Natural killer cell treated with Interleukin-12 subunit alpha and Interleukin-12 subunit beta and Interleukin-15 and Interleukin-18, amount 100 ng/mL, for 72 hours (primary cell): ENCODE results near the gene TRIM29. TPM values are rescaled to one million over a fixed set of nuclear protein-coding genes. Genes with fewer than 3 reads are reported as not detected.

Experiments used
- ATAC-seq, 2 donors: fragments of 150-1000 bp; cut with Tn5 transposase in 1 of 2; sonication (Bioruptor Pico), chemical (Tn5 transposase) in 1 of 2; 2 replicates each; pipeline ENCODE4 v1.10.0; 2021
- DNase-seq: peaks from one replicate; pipeline ENCODE4 v3.0.0; 2022; ENCODE audit warnings: low spot score
- H3K27ac Mint-ChIP-seq, 2 donors: 1 replicate in 1 of 2; 2 replicates in 1 of 2; pipeline ENCODE4 v1.8.0; 2022; ENCODE audit warnings: mixed read lengths in 2 of 2, mild to moderate bottlenecking in 1 of 2, moderate library complexity in 1 of 2
- H3K27me3 Mint-ChIP-seq, 2 donors: 1 replicate in 1 of 2; 2 replicates in 1 of 2; pipeline ENCODE4 v1.8.0; 2022; ENCODE audit warnings: mixed read lengths in 2 of 2
- H3K36me3 Mint-ChIP-seq: one replicate; pipeline ENCODE4 v1.8.0; 2022; ENCODE audit warnings: mixed read lengths
- H3K4me1 Mint-ChIP-seq, 2 donors: 1 replicate in 1 of 2; 2 replicates in 1 of 2; pipeline ENCODE4 v1.8.0; 2022; ENCODE audit warnings: low read depth in 2 of 2, mixed read lengths in 2 of 2, mild to moderate bottlenecking in 1 of 2
- H3K4me3 Mint-ChIP-seq: one replicate; pipeline ENCODE4 v1.8.0; 2022; ENCODE audit warnings: mixed read lengths
- H3K9me3 Mint-ChIP-seq: 2 replicates; pipeline ENCODE4 v1.8.0; 2022; ENCODE audit warnings: mixed read lengths
- total RNA-seq, 2 donors: library from RNA; stranded (reverse); gene quantifications; one replicate each; pipeline ENCODE4 v1.2.3, GENCODE V29; 2022

TRIM29 gene
- total RNA-seq, 2 donors from 2014 or later: not detected

- no peak for ATAC-seq
- peaks cover 8 to 18% of the 10 kb centered on the region in 2 donors for H3K27me3 Mint-ChIP-seq
- H3K9me3 Mint-ChIP-seq: no peaks in the 10 kb centered on the region
- no peaks in the 10 kb centered on the region for H3K36me3 Mint-ChIP-seq
- no peak overlapping the region for H3K27ac Mint-ChIP-seq
- H3K4me3 Mint-ChIP-seq: no peak overlapping the region
- DNase-seq: no peak
- H3K4me1 Mint-ChIP-seq: no peaks in the 10 kb centered on the region
These were observed 25.6 kb downstream of the TRIM29 start for GRCh38 chr11:120112174-120112796.

GRCh38 chr11:120109531-120109930 is 28.4 kb downstream of the TRIM29 start:
- Mint-ChIP-seq H3K27me3 (peaks cover 8 to 18% of the 10 kb centered on the region in 2 donors), H3K27ac (no peak overlapping the region), H3K9me3 (no peaks in the 10 kb centered on the region), H3K36me3 (no peaks in the 10 kb centered on the region), H3K4me1 (no peaks in the 10 kb centered on the region), H3K4me3 (no peak overlapping the region)
- no peak for DNase-seq
- no peak for ATAC-seq

GRCh38 chr11:120108785-120109168 is 29.1 kb downstream of the TRIM29 start:
- H3K4me1 Mint-ChIP-seq: no peaks in the 10 kb centered on the region
- DNase-seq (no peak), ATAC-seq (no peak)
- H3K27ac Mint-ChIP-seq: no peak overlapping the region
- H3K27me3 Mint-ChIP-seq: peaks cover 11 to 13% of the 10 kb centered on the region in 2 donors
- no peaks in the 10 kb centered on the region for H3K9me3 Mint-ChIP-seq
- H3K36me3 Mint-ChIP-seq: no peaks in the 10 kb centered on the region
- no peak overlapping the region for H3K4me3 Mint-ChIP-seq

GRCh38 chr11:120108154-120108784 is 29.6 kb downstream of the TRIM29 start:
- DNase-seq (no peak), ATAC-seq (peak; percentile 57 to 70)
- Mint-ChIP-seq H3K27ac (no peak overlapping the region), H3K27me3 (peaks cover 12 to 13% of the 10 kb centered on the region in 2 donors), H3K36me3 (no peaks in the 10 kb centered on the region), H3K4me3 (no peak overlapping the region), H3K4me1 (no peaks in the 10 kb centered on the region), H3K9me3 (no peaks in the 10 kb centered on the region)

GRCh38 chr11:120107692-120108091 is 30.2 kb downstream of the TRIM29 start:
- no peak overlapping the region for H3K27ac Mint-ChIP-seq
- H3K4me3 Mint-ChIP-seq: no peak overlapping the region
- peaks cover 12 to 13% of the 10 kb centered on the region in 2 donors for H3K27me3 Mint-ChIP-seq
- no peaks in the 10 kb centered on the region for H3K9me3 Mint-ChIP-seq
- no peaks in the 10 kb centered on the region for H3K36me3 Mint-ChIP-seq
- no peaks in the 10 kb centered on the region for H3K4me1 Mint-ChIP-seq
- no peak for DNase-seq
- ATAC-seq: no peak

- H3K4me3 Mint-ChIP-seq: no peak overlapping the region
- H3K27ac Mint-ChIP-seq: no peak overlapping the region
These were observed 31.4 kb downstream of the TRIM29 start for GRCh38 chr11:120106354-120107150.

GRCh38 chr11:120105576-120105975 is 32.3 kb downstream of the TRIM29 start:
- ATAC-seq (no peak), DNase-seq (no peak)
- Mint-ChIP-seq H3K4me3 (no peak overlapping the region), H3K36me3 (no peaks in the 10 kb centered on the region), H3K4me1 (no peaks in the 10 kb centered on the region), H3K9me3 (no peaks in the 10 kb centered on the region), H3K27me3 (peaks cover 12% of the 10 kb centered on the region in 2 donors), H3K27ac (no peak overlapping the region)

More at GRCh38 chr11:120106354-120107150, 31.4 kb downstream of the TRIM29 start:
- no peaks in the 10 kb centered on the region for H3K9me3 Mint-ChIP-seq
- H3K36me3 Mint-ChIP-seq: no peaks in the 10 kb centered on the region
- no peak for ATAC-seq
- no peaks in the 10 kb centered on the region for H3K4me1 Mint-ChIP-seq
- peaks cover 8 to 10% of the 10 kb centered on the region in 2 donors for H3K27me3 Mint-ChIP-seq
- no peak for DNase-seq

- Mint-ChIP-seq H3K4me1 (no peaks in the 10 kb centered on the region), H3K4me3 (no peak overlapping the region), H3K36me3 (no peaks in the 10 kb centered on the region), H3K27me3 (peaks cover 12 to 13% of the 10 kb centered on the region in 2 donors), H3K9me3 (no peaks in the 10 kb centered on the region), H3K27ac (no peak overlapping the region)
- ATAC-seq: no peak
- no peak for DNase-seq
These were observed 33.8 kb downstream of the TRIM29 start for GRCh38 chr11:120104041-120104565.

GRCh38 chr11:120102864-120103122 is 35.1 kb downstream of the TRIM29 start:
- H3K27ac Mint-ChIP-seq: no peak overlapping the region
- H3K4me3 Mint-ChIP-seq: no peak overlapping the region
- ATAC-seq (no peak), DNase-seq (no peak)
- no peaks in the 10 kb centered on the region for H3K9me3 Mint-ChIP-seq
- no peaks in the 10 kb centered on the region for H3K4me1 Mint-ChIP-seq
- no peaks in the 10 kb centered on the region for H3K36me3 Mint-ChIP-seq
- peaks cover 12 to 13% of the 10 kb centered on the region in 2 donors for H3K27me3 Mint-ChIP-seq

- no peak for ATAC-seq
- Mint-ChIP-seq H3K9me3 (no peaks in the 10 kb centered on the region), H3K4me1 (no peaks in the 10 kb centered on the region), H3K27me3 (peaks cover 12 to 13% of the 10 kb centered on the region in 2 donors), H3K4me3 (no peak overlapping the region), H3K36me3 (no peaks in the 10 kb centered on the region), H3K27ac (no peak overlapping the region)
- no peak for DNase-seq
These were observed 35.7 kb downstream of the TRIM29 start for GRCh38 chr11:120102050-120102863.

- H3K4me1 Mint-ChIP-seq: no peaks in the 10 kb centered on the region
- no peaks in the 10 kb centered on the region for H3K36me3 Mint-ChIP-seq
- no peaks in the 10 kb centered on the region for H3K9me3 Mint-ChIP-seq
- H3K4me3 Mint-ChIP-seq: no peak overlapping the region
- H3K27ac Mint-ChIP-seq: no peak overlapping the region
- no peak for DNase-seq
- H3K27me3 Mint-ChIP-seq: peaks cover 6 to 9% of the 10 kb centered on the region in 2 donors
- ATAC-seq: no peak
These were observed 39.4 kb downstream of the TRIM29 start for GRCh38 chr11:120098503-120099020.

GRCh38 chr11:120097721-120098385 is 40.1 kb downstream of the TRIM29 start:
- peaks cover 6 to 9% of the 10 kb centered on the region in 2 donors for H3K27me3 Mint-ChIP-seq
- DNase-seq: no peak
- no peak for ATAC-seq

More at GRCh38 chr11:120097721-120098385, 40.1 kb downstream of the TRIM29 start:
- Mint-ChIP-seq H3K36me3 (no peaks in the 10 kb centered on the region), H3K27ac (no peak overlapping the region), H3K4me1 (no peaks in the 10 kb centered on the region), H3K9me3 (no peaks in the 10 kb centered on the region), H3K4me3 (no peak overlapping the region)
